Measurements from ENCODE around the gene MYOZ1. TPM values are rescaled to one million over a fixed set of nuclear protein-coding genes. Genes with fewer than 3 reads are reported as not detected.

Gene MYOZ1
- total RNA-seq, 2 donors from 2014 or later = 2.1 to 13.1 TPM

Other genes with a start within 250 kb of the MYOZ1 start
- gene ANXA7, start 227.4 kb downstream of the MYOZ1 start, total RNA-seq = 100 to 1,000 TPM in 1 of 2 donors, 10 to 100 TPM in 1; 97.0 to 116 TPM
- 1 to 10 TPM; 1.2 to 2.3 TPM for gene MSS51, start 207.9 kb downstream of the MYOZ1 start, total RNA-seq
- 10 to 100 TPM; 44.0 to 45.7 TPM for gene PPP3CB, start 145.4 kb downstream of the MYOZ1 start, total RNA-seq
- gene USP54, start 50.1 kb downstream of the MYOZ1 start, total RNA-seq = 10 to 100 TPM; 30.5 to 47.8 TPM
- 100 to 1,000 TPM; 165 to 219 TPM for gene SYNPO2L, start 14.6 kb upstream of the MYOZ1 start, total RNA-seq
- 1 to 10 TPM; 4.2 to 4.4 TPM for gene AGAP5, start 56.6 kb upstream of the MYOZ1 start, total RNA-seq
- 10 to 100 TPM; 42.9 to 52.6 TPM for gene SEC24C, start 102.9 kb upstream of the MYOZ1 start, total RNA-seq
- gene CHCHD1, start 140.6 kb upstream of the MYOZ1 start, total RNA-seq = 10 to 100 TPM; 21.7 to 24.7 TPM
- 10 to 100 TPM; 50.7 to 61.6 TPM for gene ZSWIM8, start 144.1 kb upstream of the MYOZ1 start, total RNA-seq
- 10 to 100 TPM; 14.1 to 20.2 TPM for gene NDST2, start 170.1 kb upstream of the MYOZ1 start, total RNA-seq
- gene CAMK2G, start 233.1 kb upstream of the MYOZ1 start, total RNA-seq = 10 to 100 TPM; 12.0 to 12.4 TPM